ENCODE measurements around the gene CCDC86.

CCDC86 gene, protein sequence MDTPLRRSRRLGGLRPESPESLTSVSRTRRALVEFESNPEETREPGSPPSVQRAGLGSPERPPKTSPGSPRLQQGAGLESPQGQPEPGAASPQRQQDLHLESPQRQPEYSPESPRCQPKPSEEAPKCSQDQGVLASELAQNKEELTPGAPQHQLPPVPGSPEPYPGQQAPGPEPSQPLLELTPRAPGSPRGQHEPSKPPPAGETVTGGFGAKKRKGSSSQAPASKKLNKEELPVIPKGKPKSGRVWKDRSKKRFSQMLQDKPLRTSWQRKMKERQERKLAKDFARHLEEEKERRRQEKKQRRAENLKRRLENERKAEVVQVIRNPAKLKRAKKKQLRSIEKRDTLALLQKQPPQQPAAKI

DNA sequence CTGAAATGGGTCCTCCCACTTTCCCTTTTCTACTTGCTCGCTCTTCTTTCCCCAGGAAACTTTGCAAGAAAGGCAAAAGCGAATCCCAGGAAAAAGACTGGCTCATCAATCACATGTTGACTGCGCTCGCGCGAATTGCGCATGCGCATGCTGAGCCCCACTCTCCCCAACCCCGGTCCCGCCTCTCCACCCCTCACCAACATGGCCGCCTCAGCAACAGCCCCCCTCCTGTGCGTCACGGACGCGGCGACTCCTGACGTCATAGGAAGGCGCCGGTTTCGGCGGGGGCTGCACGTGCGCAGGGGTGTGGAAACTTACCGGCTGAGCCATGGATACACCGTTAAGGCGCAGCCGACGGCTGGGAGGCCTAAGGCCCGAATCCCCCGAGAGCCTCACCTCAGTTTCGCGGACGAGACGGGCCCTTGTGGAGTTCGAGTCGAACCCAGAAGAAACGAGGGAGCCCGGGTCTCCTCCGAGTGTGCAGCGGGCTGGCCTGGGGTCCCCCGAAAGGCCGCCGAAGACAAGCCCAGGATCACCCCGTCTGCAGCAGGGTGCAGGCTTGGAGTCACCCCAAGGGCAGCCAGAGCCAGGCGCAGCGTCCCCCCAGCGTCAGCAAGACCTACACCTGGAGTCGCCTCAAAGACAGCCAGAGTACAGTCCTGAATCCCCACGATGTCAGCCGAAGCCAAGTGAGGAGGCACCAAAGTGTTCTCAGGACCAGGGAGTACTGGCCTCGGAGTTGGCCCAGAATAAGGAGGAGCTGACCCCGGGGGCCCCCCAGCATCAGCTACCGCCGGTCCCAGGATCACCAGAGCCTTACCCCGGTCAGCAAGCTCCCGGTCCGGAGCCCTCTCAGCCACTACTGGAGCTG lies at the start of gene CCDC86:
Gene CCDC86 (plus strand): TSS at position 317 of the 871 bp plus-strand sequence. CDS start 12 bp downstream, at position 329.
- peaks cover 55% of the 10 kb centered on the region for H3K4me1 Mint-ChIP-seq
- H3K4me3 Mint-ChIP-seq, result peak within 1 kb of the TSS; percentile 93
- peak; percentile 100 for DNase-seq (ENCODE audit: low spot score in 2 of 2)
- peaks cover 45% of the 10 kb centered on the region for H3K36me3 Mint-ChIP-seq
- peak within 1 kb of the TSS; percentile 93 for H3K27ac Mint-ChIP-seq
- no peaks in the 10 kb centered on the region for H3K9me3 Mint-ChIP-seq
- ATAC-seq, result peak; percentile 95

DNA sequence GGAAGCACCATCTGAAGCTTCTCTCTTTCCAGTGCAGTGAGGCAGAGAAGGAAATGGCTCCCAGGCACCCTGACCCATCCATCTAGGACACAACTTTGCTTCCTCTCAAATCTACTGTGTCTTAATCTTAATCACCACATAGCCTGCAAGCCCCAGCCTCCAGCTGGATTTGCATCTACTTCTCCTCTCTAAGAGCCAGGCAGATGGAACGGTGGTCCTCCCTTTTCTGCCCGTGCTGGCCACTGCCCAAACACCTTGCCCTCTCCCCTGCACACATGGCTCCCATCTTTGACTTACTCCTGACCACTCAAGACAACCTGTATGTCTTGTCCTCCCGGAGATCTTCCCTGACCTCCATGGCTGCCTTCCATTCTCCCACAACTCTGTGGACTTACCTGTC lies 49.4 kb upstream of the CCDC86 start:
- Mint-ChIP-seq H3K9me3 (no peaks in the 10 kb centered on the region), H3K4me1 (no peaks in the 10 kb centered on the region), H3K4me3 (no peak overlapping the region), H3K27ac (no peak overlapping the region), H3K36me3 (no peaks in the 10 kb centered on the region)
- ATAC-seq (no peak), DNase-seq (ENCODE audit: low spot score in 2 of 2) (no peak)

DNA sequence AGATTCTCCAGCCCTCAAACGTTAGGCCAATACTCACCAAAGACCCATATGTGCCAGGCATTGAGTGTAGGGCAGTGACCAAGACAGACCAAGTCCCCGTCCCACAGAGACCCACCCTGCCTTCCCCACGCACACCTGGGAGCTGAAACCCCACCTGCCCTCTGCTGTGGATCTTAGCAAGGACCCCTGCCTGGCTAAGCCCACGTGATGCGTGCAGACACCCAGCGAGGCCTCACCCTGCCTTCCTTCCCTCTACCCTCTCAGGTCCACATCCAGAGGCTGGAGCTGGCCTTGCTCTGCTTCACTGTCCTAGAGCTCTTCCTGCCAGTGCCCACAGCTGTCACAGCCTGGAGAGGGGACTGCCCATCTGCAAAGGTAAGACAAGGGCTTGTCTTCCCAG lies 46.6 kb upstream of the CCDC86 start:
- Mint-ChIP-seq H3K27ac (no peak overlapping the region), H3K9me3 (no peaks in the 10 kb centered on the region), H3K4me1 (peaks cover 5% of the 10 kb centered on the region), H3K36me3 (no peaks in the 10 kb centered on the region), H3K4me3 (no peak overlapping the region)
- ATAC-seq (no peak), DNase-seq (ENCODE audit: low spot score in 2 of 2) (no peak)

DNA sequence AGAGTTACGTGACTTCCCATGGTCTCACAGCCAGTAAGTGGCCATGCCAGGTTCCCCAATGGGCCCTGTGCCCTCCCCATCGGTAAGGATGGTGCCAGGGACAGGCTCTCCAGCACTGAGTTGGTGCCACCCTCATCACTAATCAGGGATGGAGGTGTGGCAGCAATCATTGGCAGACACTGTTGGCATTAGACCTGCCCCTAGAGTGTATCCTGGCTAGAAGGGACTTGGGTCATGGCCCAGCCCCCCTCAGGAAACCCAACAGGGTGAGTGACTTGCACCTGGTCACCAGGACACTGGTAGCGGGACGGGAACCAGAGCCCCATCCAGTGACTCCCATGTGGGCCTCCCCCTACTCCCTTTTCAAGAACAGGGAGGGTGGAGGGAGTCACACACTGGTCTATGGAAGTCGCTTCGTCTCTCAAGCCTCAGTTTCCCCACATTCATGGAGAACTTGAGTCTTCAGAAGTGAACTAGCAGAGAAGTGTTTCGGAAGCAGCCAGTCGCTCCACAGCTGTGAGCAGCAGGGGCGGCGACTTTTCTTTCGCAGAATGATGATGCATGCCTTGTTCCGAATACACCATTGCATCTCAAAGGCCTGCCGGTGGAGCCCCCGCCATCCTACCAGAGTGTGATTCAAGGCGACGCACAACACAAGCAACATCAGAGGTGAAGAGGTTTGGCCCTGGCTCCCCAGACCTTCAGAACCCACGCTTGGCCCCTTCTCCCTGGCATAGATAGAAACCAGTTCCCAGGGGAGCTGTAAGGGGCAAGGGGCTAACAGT lies 43.9 kb upstream of the CCDC86 start:
- Mint-ChIP-seq H3K4me3 (no peak overlapping the region), H3K27ac (no peak overlapping the region), H3K4me1 (peaks cover 5% of the 10 kb centered on the region), H3K9me3 (no peaks in the 10 kb centered on the region), H3K36me3 (no peaks in the 10 kb centered on the region)
- ATAC-seq, result no peak
- DNase-seq (ENCODE audit: low spot score in 2 of 2), result no peak

DNA sequence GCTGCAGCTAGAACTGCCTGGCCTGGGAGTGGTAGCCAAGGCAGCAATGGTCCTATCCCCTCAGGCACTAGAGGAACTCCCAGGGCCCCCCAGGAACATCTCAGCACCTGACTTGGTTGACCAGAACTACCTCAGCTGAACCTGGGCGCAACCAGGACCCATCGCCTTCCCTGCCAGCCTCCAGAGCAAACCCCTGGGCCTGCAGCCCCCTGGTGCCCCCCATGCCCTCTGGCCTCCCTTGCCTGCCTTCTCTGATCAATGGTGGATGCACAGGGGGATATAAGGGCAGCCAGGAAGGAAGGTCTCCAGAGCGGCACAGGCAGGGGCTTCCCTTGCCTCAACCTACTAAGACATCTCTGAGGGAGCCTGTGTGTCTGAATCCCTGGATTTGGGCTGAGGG lies 43.3 kb upstream of the CCDC86 start:
- H3K27ac Mint-ChIP-seq, result no peak overlapping the region
- no peaks in the 10 kb centered on the region for H3K9me3 Mint-ChIP-seq
- no peak for ATAC-seq
- H3K4me1 Mint-ChIP-seq, result peaks cover 5% of the 10 kb centered on the region
- no peak overlapping the region for H3K4me3 Mint-ChIP-seq
- no peak for DNase-seq (ENCODE audit: low spot score in 2 of 2)
- H3K36me3 Mint-ChIP-seq, result no peaks in the 10 kb centered on the region

DNA sequence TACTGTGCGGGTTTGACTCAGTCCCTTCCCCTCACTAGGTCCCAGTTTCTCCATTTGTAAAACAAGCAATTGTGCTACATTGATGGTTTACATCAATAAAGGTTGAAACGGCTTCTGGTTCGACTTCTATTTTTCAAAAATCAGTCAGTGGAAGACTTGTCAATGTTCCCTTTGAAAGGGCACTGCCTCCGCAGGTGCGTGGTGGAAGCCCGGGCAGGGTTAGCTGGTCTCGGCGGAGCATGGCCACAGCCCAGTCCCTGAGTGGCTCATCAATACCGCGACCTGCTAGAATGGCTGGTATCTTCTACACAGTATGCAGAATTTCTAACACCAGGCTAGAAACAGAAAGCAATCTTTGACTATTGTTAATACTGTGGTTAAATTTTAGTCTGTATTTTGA lies 40.7 kb upstream of the CCDC86 start:
- H3K27ac Mint-ChIP-seq, result no peak overlapping the region
- H3K4me1 Mint-ChIP-seq, result peaks cover 5% of the 10 kb centered on the region
- DNase-seq (ENCODE audit: low spot score in 2 of 2) (no peak), ATAC-seq (no peak)
- H3K4me3 Mint-ChIP-seq, result no peak overlapping the region
- no peaks in the 10 kb centered on the region for H3K9me3 Mint-ChIP-seq
- H3K36me3 Mint-ChIP-seq, result no peaks in the 10 kb centered on the region

DNA sequence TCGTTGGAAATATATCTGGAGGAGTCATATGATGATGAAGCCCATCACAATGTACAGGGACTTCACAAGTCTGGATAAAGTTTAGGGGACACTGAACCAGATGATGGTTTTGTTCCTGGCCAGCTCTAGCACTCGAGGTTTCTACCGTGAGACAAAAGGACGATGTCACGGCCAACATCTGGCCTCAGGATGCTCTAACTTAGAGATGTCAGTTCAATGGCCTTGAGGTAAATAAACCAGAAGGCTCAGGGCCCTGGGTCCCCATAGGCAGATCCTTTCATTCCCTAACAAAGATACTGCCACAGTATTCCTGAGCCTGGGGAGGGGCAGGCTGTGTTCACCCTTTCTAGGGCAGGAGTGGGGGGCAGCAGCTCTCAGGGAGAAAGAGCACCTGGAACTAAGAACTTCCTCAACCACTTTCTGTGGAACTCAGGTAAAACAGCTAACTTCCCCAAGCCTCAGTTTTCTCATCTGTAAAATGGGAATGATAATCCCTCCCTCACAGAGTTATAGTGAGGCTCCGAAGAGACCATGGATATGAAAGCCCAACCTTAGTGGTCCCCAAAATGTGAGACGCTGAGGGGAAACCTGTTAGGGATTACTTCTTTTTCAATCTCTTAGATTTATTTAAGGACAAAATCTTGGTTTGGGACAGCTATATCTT lies 38.5 kb upstream of the CCDC86 start:
- Mint-ChIP-seq H3K27ac (no peak overlapping the region), H3K36me3 (no peaks in the 10 kb centered on the region), H3K9me3 (no peaks in the 10 kb centered on the region), H3K4me3 (no peak overlapping the region), H3K4me1 (peaks cover 5% of the 10 kb centered on the region)
- ATAC-seq (no peak), DNase-seq (ENCODE audit: low spot score in 2 of 2) (no peak)

DNA sequence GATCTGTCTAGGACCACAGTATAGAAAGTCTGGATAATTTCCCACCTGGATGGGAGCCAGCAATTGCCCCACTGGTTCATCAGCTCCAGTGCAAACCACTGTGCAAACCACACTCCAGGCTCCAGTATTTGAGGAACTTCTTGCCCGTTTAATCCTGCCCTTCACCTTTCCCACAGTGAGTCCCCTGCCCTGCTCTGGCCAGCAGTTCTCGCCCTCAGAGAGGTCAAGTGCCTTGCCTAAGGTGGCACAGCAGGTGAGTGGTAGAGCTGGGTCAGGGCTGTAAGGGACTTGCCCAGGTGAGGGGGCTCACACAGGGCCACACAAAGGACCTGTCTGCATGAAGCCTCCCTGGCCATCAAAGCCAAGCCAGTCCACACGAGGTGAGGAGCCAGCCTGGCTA lies 32.7 kb upstream of the CCDC86 start:
- Mint-ChIP-seq H3K36me3 (no peaks in the 10 kb centered on the region), H3K4me3 (no peak overlapping the region), H3K9me3 (no peaks in the 10 kb centered on the region), H3K4me1 (no peaks in the 10 kb centered on the region), H3K27ac (no peak overlapping the region)
- ATAC-seq, result no peak
- DNase-seq (ENCODE audit: low spot score in 2 of 2), result no peak

DNA sequence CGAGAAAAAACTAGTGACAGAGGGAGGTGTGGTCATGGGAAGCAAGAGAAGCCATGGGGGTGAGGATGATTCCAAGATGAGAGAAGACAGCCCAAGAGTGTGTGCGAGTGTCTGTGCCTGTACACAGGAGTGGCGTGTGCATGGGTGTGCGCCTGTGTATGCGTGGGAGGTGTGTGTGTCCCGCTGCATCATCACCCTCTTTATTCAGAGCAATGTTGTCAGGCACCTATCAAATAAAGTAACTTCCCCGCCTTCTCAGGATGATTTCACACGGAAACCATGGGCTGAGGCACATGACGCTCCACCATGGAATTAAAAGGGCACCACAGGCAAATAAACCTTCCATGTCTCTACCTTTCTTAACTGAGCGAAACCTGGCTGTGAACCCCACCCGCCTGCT lies 32.2 kb upstream of the CCDC86 start:
- Mint-ChIP-seq H3K9me3 (no peaks in the 10 kb centered on the region), H3K27ac (no peak overlapping the region), H3K4me3 (no peak overlapping the region), H3K4me1 (no peaks in the 10 kb centered on the region), H3K36me3 (no peaks in the 10 kb centered on the region)
- ATAC-seq, result no peak
- no peak for DNase-seq (ENCODE audit: low spot score in 2 of 2)

DNA sequence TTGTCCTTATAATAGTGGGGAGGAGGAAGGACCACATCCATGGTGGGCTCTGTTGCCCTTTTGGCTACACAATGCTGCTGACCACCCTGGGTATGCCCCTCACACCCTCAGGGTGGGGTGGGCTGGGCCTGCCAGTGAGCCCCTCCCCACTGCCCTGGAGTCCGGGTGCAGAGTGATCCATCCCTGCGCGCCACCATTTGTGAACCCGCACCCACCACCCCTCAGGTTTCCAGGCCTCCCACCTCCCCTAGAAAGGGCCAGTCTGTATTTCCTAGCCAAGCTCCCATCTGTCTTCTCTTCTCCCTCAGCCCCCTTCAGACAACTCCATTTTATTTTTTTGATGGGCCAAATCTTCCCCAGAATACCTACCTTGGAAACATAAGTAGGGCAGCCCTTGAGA lies 31.8 kb upstream of the CCDC86 start:
- DNase-seq (ENCODE audit: low spot score in 2 of 2), result no peak

DNA sequence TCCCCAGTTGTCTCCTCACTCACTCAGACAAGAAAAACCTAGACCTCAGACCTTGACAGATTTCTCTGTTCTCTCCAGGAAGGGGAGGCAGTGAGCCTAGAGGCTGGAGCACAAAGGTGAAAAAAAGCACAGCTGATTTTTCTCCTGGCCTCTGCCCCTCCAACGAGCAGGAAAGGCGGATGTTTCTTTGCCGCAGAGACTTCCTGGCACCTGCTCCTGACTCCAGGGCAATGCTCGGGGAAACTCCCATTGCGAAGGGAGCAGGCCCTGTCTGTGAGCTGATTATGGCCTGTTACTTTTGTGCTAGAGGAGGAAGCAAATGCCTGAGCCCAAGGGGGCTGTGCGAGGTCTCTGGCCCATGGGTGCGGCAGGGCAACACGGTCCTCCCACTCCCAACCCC lies 31.3 kb upstream of the CCDC86 start:
- DNase-seq (ENCODE audit: low spot score in 2 of 2) (no peak), ATAC-seq (no peak)
- no peak overlapping the region for H3K4me3 Mint-ChIP-seq
- H3K4me1 Mint-ChIP-seq, result no peaks in the 10 kb centered on the region
- H3K9me3 Mint-ChIP-seq, result no peaks in the 10 kb centered on the region
- no peak overlapping the region for H3K27ac Mint-ChIP-seq
- no peaks in the 10 kb centered on the region for H3K36me3 Mint-ChIP-seq

More for the DNA sequence above, 31.8 kb upstream of the CCDC86 start:
- peak; percentile 6 for ATAC-seq
- no peak overlapping the region for H3K4me3 Mint-ChIP-seq
- H3K9me3 Mint-ChIP-seq, result no peaks in the 10 kb centered on the region
- no peaks in the 10 kb centered on the region for H3K36me3 Mint-ChIP-seq
- no peak overlapping the region for H3K27ac Mint-ChIP-seq
- no peaks in the 10 kb centered on the region for H3K4me1 Mint-ChIP-seq

DNA sequence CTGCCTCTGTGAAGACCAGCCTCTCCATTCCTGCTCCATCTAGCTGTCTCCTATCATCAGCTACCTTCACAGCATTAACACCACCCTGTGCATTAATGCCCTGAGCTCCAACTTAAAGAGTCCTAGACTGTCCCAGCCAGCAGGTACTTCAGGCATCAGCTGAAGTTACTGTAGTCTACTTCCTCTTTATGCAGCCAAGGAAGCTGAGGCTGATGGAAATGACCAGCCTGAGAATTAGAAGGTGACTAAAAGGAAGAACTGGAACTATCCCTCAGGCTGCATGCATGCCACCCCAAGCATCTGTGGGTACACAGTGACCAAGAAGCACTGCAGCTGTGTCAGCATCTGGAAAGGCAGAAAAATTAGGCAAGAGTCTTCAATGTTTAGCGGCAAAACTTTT lies 28.6 kb upstream of the CCDC86 start:
- Mint-ChIP-seq H3K4me1 (no peaks in the 10 kb centered on the region), H3K27ac (no peak overlapping the region), H3K36me3 (no peaks in the 10 kb centered on the region), H3K4me3 (no peak overlapping the region), H3K9me3 (no peaks in the 10 kb centered on the region)
- ATAC-seq (no peak), DNase-seq (ENCODE audit: low spot score in 2 of 2) (no peak)

DNA sequence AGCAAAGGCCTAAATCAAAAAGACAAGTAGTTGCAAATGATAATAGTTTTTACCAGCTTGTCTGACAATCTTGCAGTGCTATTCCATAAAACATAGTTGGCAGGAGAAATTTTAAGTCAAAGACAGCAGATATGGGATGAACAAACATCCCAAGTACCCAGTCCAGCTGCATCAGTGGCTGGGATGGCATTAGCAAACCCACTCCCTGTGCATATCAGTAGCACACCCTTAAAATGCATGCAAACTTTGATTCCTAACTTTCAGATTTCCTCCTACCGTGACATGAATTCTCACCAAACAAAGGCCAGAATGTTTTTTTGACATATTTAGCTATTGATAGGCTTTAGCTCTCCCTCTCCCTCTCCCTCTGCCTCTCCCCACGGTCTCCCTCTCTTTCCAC lies 27.8 kb upstream of the CCDC86 start:
- ATAC-seq, result no peak

DNA sequence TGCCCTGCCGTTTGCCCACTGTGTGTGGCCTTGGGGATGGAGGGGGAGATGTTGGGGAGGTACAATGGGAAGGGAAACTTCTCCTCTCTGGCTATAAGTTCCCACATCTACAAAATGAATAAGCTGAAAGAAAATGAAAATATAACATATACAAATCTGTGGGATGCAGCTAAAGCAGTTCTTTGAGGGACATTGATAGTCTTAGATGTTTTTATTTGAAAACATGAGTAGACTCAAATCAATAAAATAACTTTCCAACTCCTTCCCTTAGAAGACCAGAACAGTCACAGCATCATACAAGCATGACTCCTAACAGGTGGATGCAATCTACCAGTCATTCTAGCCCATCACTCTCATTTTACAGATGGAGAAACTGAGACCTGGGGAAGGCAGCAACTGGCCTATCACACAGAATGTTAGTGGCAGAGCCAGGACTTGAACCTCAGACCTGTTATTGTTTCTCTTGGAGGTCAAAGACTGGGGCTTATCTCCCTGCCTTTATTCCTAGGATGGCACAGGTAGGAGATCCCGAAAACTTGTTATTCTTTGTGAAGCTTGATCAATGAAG lies 25.2 kb upstream of the CCDC86 start:
- Mint-ChIP-seq H3K9me3 (no peaks in the 10 kb centered on the region), H3K4me1 (no peaks in the 10 kb centered on the region), H3K27ac (no peak overlapping the region), H3K36me3 (no peaks in the 10 kb centered on the region), H3K4me3 (no peak overlapping the region)
- ATAC-seq (no peak), DNase-seq (ENCODE audit: low spot score in 2 of 2) (no peak)

More for the DNA sequence above, 27.8 kb upstream of the CCDC86 start:
- Mint-ChIP-seq H3K9me3 (no peaks in the 10 kb centered on the region), H3K36me3 (no peaks in the 10 kb centered on the region), H3K4me3 (no peak overlapping the region), H3K27ac (no peak overlapping the region), H3K4me1 (no peaks in the 10 kb centered on the region)
- no peak for DNase-seq (ENCODE audit: low spot score in 2 of 2)

DNA sequence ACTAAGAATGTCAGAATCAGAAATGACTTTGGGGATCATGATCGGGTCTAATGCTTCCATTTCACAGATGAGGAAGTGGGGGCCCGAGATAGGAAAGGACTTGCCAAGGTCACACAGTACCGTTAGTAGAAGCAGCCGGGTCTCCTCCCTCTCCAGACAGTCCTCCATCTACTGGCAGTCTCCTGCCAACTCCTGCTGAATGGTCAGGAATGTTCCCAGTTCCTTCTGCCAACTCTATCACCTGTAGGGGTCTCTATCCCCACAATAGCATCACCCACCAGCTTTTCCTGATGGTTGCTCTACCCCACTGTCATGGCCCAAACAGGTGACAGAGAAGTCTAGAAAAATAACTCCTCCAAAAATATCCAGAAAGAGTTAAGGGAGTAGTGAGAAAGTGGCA lies 23.9 kb upstream of the CCDC86 start:
- H3K36me3 Mint-ChIP-seq, result no peaks in the 10 kb centered on the region
- ATAC-seq (no peak), DNase-seq (ENCODE audit: low spot score in 2 of 2) (no peak)
- H3K27ac Mint-ChIP-seq, result no peak overlapping the region
- no peak overlapping the region for H3K4me3 Mint-ChIP-seq
- no peaks in the 10 kb centered on the region for H3K4me1 Mint-ChIP-seq
- no peaks in the 10 kb centered on the region for H3K9me3 Mint-ChIP-seq
